ENCODE data around the gene PTGER1.

DNA sequence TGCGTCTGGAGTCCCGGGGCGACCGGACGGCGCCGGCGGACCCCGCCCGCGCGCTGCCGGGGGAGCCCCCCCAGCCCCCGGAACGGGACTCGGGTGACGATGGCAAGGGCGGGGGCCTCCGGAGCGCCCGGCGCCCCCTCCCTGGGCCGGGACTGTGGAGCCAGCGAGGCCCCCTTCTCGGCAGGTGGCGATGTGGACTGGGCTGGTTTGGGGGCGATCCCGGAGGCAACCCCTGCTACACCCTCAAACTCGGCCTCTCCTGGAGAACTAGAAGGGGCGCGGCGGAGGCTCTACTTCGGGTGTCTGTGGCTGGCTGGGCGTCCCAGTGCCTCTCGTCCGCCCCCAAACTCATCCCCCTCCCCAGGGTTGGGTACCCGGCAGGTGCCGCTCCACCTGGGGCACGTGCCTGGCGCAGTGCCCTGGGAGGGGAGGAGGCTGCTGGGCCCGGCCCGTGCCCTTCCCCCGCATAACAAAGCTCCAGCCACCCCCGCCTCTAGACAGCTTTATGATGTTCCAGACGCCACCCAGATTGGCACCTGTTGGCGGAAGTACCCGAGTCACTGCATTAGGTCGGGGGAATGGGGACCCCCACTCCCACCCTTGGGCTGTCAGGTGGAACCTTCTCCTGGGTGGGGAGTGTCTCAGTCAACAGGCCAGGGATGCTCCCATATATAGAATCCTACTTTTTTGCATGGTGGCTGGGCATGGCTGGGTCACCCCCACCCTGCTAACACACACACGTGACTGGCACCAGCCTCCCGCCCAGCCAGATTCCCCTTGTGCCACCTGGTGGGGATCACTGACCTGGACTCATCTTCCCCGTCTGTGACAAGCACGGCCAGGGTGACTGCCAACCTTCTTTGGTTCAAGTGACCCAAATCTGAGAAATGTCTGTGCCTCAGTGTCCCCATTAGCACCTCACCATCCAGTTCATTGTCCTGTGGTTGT lies 41.3 kb downstream of the PTGER1 start:
- TF ChIP-seq, protein P1, sequence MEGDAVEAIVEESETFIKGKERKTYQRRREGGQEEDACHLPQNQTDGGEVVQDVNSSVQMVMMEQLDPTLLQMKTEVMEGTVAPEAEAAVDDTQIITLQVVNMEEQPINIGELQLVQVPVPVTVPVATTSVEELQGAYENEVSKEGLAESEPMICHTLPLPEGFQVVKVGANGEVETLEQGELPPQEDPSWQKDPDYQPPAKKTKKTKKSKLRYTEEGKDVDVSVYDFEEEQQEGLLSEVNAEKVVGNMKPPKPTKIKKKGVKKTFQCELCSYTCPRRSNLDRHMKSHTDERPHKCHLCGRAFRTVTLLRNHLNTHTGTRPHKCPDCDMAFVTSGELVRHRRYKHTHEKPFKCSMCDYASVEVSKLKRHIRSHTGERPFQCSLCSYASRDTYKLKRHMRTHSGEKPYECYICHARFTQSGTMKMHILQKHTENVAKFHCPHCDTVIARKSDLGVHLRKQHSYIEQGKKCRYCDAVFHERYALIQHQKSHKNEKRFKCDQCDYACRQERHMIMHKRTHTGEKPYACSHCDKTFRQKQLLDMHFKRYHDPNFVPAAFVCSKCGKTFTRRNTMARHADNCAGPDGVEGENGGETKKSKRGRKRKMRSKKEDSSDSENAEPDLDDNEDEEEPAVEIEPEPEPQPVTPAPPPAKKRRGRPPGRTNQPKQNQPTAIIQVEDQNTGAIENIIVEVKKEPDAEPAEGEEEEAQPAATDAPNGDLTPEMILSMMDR (IDR thresholded peaks at IDR 0.05), result no peak
- no peak for TF ChIP-seq POLR2A (IDR thresholded peaks at IDR 0.05)

Data from adrenal gland (tissue), 5 donors.